ENCODE data around the gene TLR5. TPM values are rescaled to one million over a fixed set of nuclear protein-coding genes. Genes with fewer than 3 reads are reported as not detected.

Gene TLR5
- total RNA-seq, 4 donors from 2014 or later, result 3.5 to 15.1 (median 6.0) TPM

GRCh38 chr1:223161321-223161720, 18.3 kb upstream of the TLR5 start:
- ATAC-seq, result no peak
- TF ChIP-seq POLR2AphosphoS5 (IDR thresholded peaks at IDR 0.05) (no peak), EP300 (IDR thresholded peaks at IDR 0.05) (no peak), CTCF (IDR thresholded peaks at IDR 0.05) (no peak), POLR2A (IDR thresholded peaks at IDR 0.05) (no peak)
- WGBS, 2 donors (ENCODE audit: low coverage in 1 of 2), result 81 to 93% methylated on average over 3 of the region's 3 CpGs
- Histone ChIP-seq H3K36me3 (no peaks in the 10 kb centered on the region), H3K27me3 (no peaks in the 10 kb centered on the region), H3K27ac (no peak overlapping the region), H3K9me3 (no peaks in the 10 kb centered on the region), H3K4me1 (no peaks in the 10 kb centered on the region), H3K4me3 (no peak overlapping the region)

- Histone ChIP-seq H3K27ac (no peak overlapping the region), H3K9me3 (no peaks in the 10 kb centered on the region), H3K27me3 (no peaks in the 10 kb centered on the region), H3K4me3 (no peak overlapping the region), H3K4me1 (no peaks in the 10 kb centered on the region), H3K36me3 (no peaks in the 10 kb centered on the region)
- 92 to 95% methylated on average over 2 of the region's 2 CpGs for WGBS, 2 donors (ENCODE audit: low coverage in 1 of 2)
- no peak for ATAC-seq
- no peak for TF ChIP-seq POLR2A (IDR thresholded peaks at IDR 0.05)
- no peak for TF ChIP-seq POLR2AphosphoS5 (IDR thresholded peaks at IDR 0.05)
- TF ChIP-seq CTCF (IDR thresholded peaks at IDR 0.05), result no peak
- TF ChIP-seq EP300 (IDR thresholded peaks at IDR 0.05), result no peak
Measured at GRCh38 chr1:223156343-223156742, 13.3 kb upstream of the TLR5 start.

- H3K4me3 ChIP-seq, result no peak overlapping the region
- WGBS, 2 donors (ENCODE audit: low coverage in 1 of 2), result 44 to 58% methylated on average over 2 of the region's 2 CpGs
- TF ChIP-seq CTCF (IDR thresholded peaks at IDR 0.05), result no peak
- no peak for TF ChIP-seq EP300 (IDR thresholded peaks at IDR 0.05)
- no peak for TF ChIP-seq POLR2AphosphoS5 (IDR thresholded peaks at IDR 0.05)
- no peak for TF ChIP-seq POLR2A (IDR thresholded peaks at IDR 0.05)
- no peaks in the 10 kb centered on the region for H3K4me1 ChIP-seq
- no peak for ATAC-seq
- H3K36me3 ChIP-seq, result no peaks in the 10 kb centered on the region
- no peaks in the 10 kb centered on the region for H3K9me3 ChIP-seq
- no peak overlapping the region for H3K27ac ChIP-seq
- H3K27me3 ChIP-seq, result no peaks in the 10 kb centered on the region
Measured at GRCh38 chr1:223155153-223155552, 12.1 kb upstream of the TLR5 start.

- no peak for TF ChIP-seq CTCF (IDR thresholded peaks at IDR 0.05)
- no peak for TF ChIP-seq POLR2A (IDR thresholded peaks at IDR 0.05)
- no peak for TF ChIP-seq POLR2AphosphoS5 (IDR thresholded peaks at IDR 0.05)
- TF ChIP-seq EP300 (IDR thresholded peaks at IDR 0.05), result no peak
- H3K9me3 ChIP-seq, result no peaks in the 10 kb centered on the region
- H3K27ac ChIP-seq, result no peak overlapping the region
- no peaks in the 10 kb centered on the region for H3K36me3 ChIP-seq
- H3K27me3 ChIP-seq, result no peaks in the 10 kb centered on the region
- 67 to 74% methylated on average over 3 of the region's 3 CpGs for WGBS, 2 donors (ENCODE audit: low coverage in 1 of 2)
- no peak for ATAC-seq
- H3K4me1 ChIP-seq, result no peaks in the 10 kb centered on the region
- no peak overlapping the region for H3K4me3 ChIP-seq
Measured at GRCh38 chr1:223153177-223154119, 10.4 kb upstream of the TLR5 start.

GRCh38 chr1:223152399-223152798, 9.4 kb upstream of the TLR5 start:
- H3K4me3 ChIP-seq, result no peak overlapping the region
- TF ChIP-seq POLR2A (IDR thresholded peaks at IDR 0.05), result no peak
- TF ChIP-seq CTCF (IDR thresholded peaks at IDR 0.05), result no peak
- TF ChIP-seq POLR2AphosphoS5 (IDR thresholded peaks at IDR 0.05), result no peak
- no peak for TF ChIP-seq EP300 (IDR thresholded peaks at IDR 0.05)

More at GRCh38 chr1:223152399-223152798, 9.4 kb upstream of the TLR5 start:
- H3K4me1 ChIP-seq, result no peaks in the 10 kb centered on the region
- H3K27ac ChIP-seq, result no peak overlapping the region
- ATAC-seq, result no peak
- 68 to 74% methylated on average over 3 of the region's 4 CpGs for WGBS, 2 donors (ENCODE audit: low coverage in 1 of 2)
- no peaks in the 10 kb centered on the region for H3K36me3 ChIP-seq
- H3K27me3 ChIP-seq, result no peaks in the 10 kb centered on the region
- H3K9me3 ChIP-seq, result no peaks in the 10 kb centered on the region

Measured in gastroesophageal sphincter (tissue), 4 donors.